ENCODE measurements around the gene NUMA1.

NUMA1 gene

GRCh38 chr11:71963468-71963867 is 116.9 kb downstream of the NUMA1 start:
- H3K27ac ChIP-seq (replicated peaks): peak overlapping the region; percentile 73
- no peaks in the 10 kb centered on the region for H3K27me3 ChIP-seq (ENCODE audit: insufficient read depth, poor library complexity, severe bottlenecking)
- no peak for TF ChIP-seq REST (IDR thresholded peaks at IDR 0.05; ENCODE audit: insufficient replicate concordance, low read depth)
- TF ChIP-seq POLR2AphosphoS5 (IDR thresholded peaks at IDR 0.05; ENCODE audit: low read depth): no peak
- no peak for TF ChIP-seq GABPA (IDR thresholded peaks at IDR 0.05; ENCODE audit: low read depth)
- TF ChIP-seq CTCF (IDR thresholded peaks at IDR 0.05; ENCODE audit: insufficient read depth, low read length): no peak
- no peak for TF ChIP-seq SPI1 (IDR thresholded peaks at IDR 0.05; ENCODE audit: borderline replicate concordance, low read depth)
- no peak overlapping the region for H3K4me3 ChIP-seq (replicated peaks; ENCODE audit: insufficient read depth, low read length)
- DNase-seq (ENCODE audit: low read depth in 1 of 2, low spot score in 1 of 2): no peak

- TF ChIP-seq CTCF (IDR thresholded peaks at IDR 0.05; ENCODE audit: insufficient read depth, low read length) (no peak), SPI1 (IDR thresholded peaks at IDR 0.05; ENCODE audit: borderline replicate concordance, low read depth) (peak; percentile 87), REST (IDR thresholded peaks at IDR 0.05; ENCODE audit: insufficient replicate concordance, low read depth) (no peak), POLR2AphosphoS5 (IDR thresholded peaks at IDR 0.05; ENCODE audit: low read depth) (no peak)
- Histone ChIP-seq H3K27ac (replicated peaks) (peak overlapping the region; percentile 73), H3K4me3 (replicated peaks; ENCODE audit: insufficient read depth, low read length) (no peak overlapping the region), H3K27me3 (ENCODE audit: insufficient read depth, poor library complexity, severe bottlenecking) (no peaks in the 10 kb centered on the region)
- DNase-seq (ENCODE audit: low read depth in 1 of 2, low spot score in 1 of 2): peak in 1 of 2 experiments; percentile 34
Measured at GRCh38 chr11:71962428-71963038, 117.8 kb downstream of the NUMA1 start.

- no peak for DNase-seq (ENCODE audit: low read depth in 1 of 2, low spot score in 1 of 2)
- Histone ChIP-seq H3K27me3 (ENCODE audit: insufficient read depth, poor library complexity, severe bottlenecking) (no peaks in the 10 kb centered on the region), H3K4me3 (replicated peaks; ENCODE audit: insufficient read depth, low read length) (no peak overlapping the region), H3K27ac (replicated peaks) (no peak overlapping the region)
- TF ChIP-seq POLR2AphosphoS5 (IDR thresholded peaks at IDR 0.05; ENCODE audit: low read depth) (no peak), REST (IDR thresholded peaks at IDR 0.05; ENCODE audit: insufficient replicate concordance, low read depth) (no peak), CTCF (IDR thresholded peaks at IDR 0.05; ENCODE audit: insufficient read depth, low read length) (no peak), GABPA (IDR thresholded peaks at IDR 0.05; ENCODE audit: low read depth) (no peak), SPI1 (IDR thresholded peaks at IDR 0.05; ENCODE audit: borderline replicate concordance, low read depth) (no peak)
Measured at GRCh38 chr11:71955898-71956456, 124.4 kb downstream of the NUMA1 start.

All from HL-60 (cell line).